ENCODE data around the gene ZBTB3.
"Not testable (repeated sequence)": the region's sequence is repeated elsewhere in the genome, so short reads cannot be mapped to it uniquely, and the experiment has no call there.

GRCh38 chr11:62730076-62730475, 23.9 kb downstream of the ZBTB3 start:
- TF ChIP-seq EZH2 (IDR thresholded peaks at IDR 0.05; ENCODE audit: low read length, missing control alignments); CTCF (conservative IDR thresholded peaks at IDR 0.05 in 1 of 2, IDR thresholded peaks at IDR 0.05 in 1 of 2; ENCODE audit: low read depth in 1 of 2, low read length in 2 of 2): not testable (repeated sequence)

Data from fibroblast of lung (primary cell).